Measurements from ENCODE around the gene PLCB4. TPM values are rescaled to one million over a fixed set of nuclear protein-coding genes. Genes with fewer than 3 reads are reported as not detected.

PLCB4 gene
- total RNA-seq, 1 experiment from 2014 or later: 10.1 TPM

- Histone ChIP-seq H3K23me2 (ENCODE audit: insufficient read length, low read depth, low read length, poor library complexity, severe bottlenecking) (no peaks in the 10 kb centered on the region), H3K27ac (ENCODE audit: insufficient read length, low read depth, low read length) (no peak overlapping the region), H3K14ac (ENCODE audit: insufficient read depth, low read length) (no peak overlapping the region), H4K5ac (ENCODE audit: insufficient read length, low read depth, low read length) (no peak overlapping the region), H2BK12ac (ENCODE audit: insufficient read length, low read depth, low read length) (no peak overlapping the region), H2AK5ac (ENCODE audit: insufficient read length, low read length) (no peak overlapping the region), H3T11ph (ENCODE audit: low read length) (no peak overlapping the region), H3K4ac (ENCODE audit: low read depth, low read length) (no peak overlapping the region), H3K9me3 (ENCODE audit: control insufficient read depth, low read depth, low read length) (no peaks in the 10 kb centered on the region), H3K79me1 (ENCODE audit: insufficient read depth, low read depth, low read length, poor library complexity, severe bottlenecking) (no peaks in the 10 kb centered on the region), H3K18ac (ENCODE audit: insufficient read length, low read depth, low read length) (no peak overlapping the region), H2BK20ac (ENCODE audit: low read depth, low read length, poor library complexity, severe bottlenecking) (no peak overlapping the region), H3K56ac (ENCODE audit: insufficient read length, low read depth, low read length) (no peak overlapping the region), H3K23ac (ENCODE audit: insufficient read length, low read depth, low read length) (no peak overlapping the region), H3K79me2 (ENCODE audit: insufficient read depth, low read length) (no peaks in the 10 kb centered on the region), H2BK15ac (ENCODE audit: low read depth, low read length) (no peak overlapping the region), H2BK5ac (ENCODE audit: insufficient read length, low read length) (no peak overlapping the region), H2AFZ (ENCODE audit: low read length) (no peak overlapping the region), H3K9ac (ENCODE audit: extremely low read depth, insufficient read length, low read length) (no peak overlapping the region), H4K20me1 (ENCODE audit: control insufficient read depth, insufficient read depth, insufficient read length) (no peaks in the 10 kb centered on the region), H4K91ac (ENCODE audit: insufficient read length, low read depth, low read length) (no peak overlapping the region), H3K4me2 (ENCODE audit: insufficient read depth, insufficient read length, low read length) (no peak overlapping the region), H3K4me1 (ENCODE audit: insufficient read depth, low read length) (no peaks in the 10 kb centered on the region), H2BK120ac (ENCODE audit: low read depth, low read length, poor library complexity, severe bottlenecking) (no peak overlapping the region), H4K8ac (replicated peaks; ENCODE audit: insufficient read length, low read depth, low read length) (no peak overlapping the region), H3K27me3 (ENCODE audit: insufficient read depth, low read length) (no peaks in the 10 kb centered on the region)
- Mint-ChIP-seq H3K27ac (no peak overlapping the region), H3K4me3 (no peak overlapping the region), H3K36me3 (ENCODE audit: insufficient read depth in 1 of 3, low read depth in 3 of 3) (no peaks in the 10 kb centered on the region), H3K27me3 (ENCODE audit: low read depth) (no peaks in the 10 kb centered on the region), H3K4me1 (peaks cover 0 to 4% of the 10 kb centered on the region in 2 experiments; a peak in 1 of 4 replicates), H3K9me3 (no peaks in the 10 kb centered on the region)
- no peak for TF ChIP-seq CTCF (conservative IDR thresholded peaks at IDR 0.05)
- DNase-seq: no peak
- WGBS (ENCODE audit: extremely low coverage, insufficient read length, low lambda C conversion rate): no CpG with 5 or more reads among the region's 2 CpGs
These were observed 35.1 kb downstream of the PLCB4 start for GRCh38 chr20:9103955-9104354.
